HepG2 (cell line): ENCODE results near the gene VEGFA. TPM values are rescaled to one million over a fixed set of nuclear protein-coding genes. Genes with fewer than 3 reads are reported as not detected.
A peak's percentile ranks its signal among the peaks of the same experiment; 100 is the strongest.

Experiments
- ATAC-seq: fragments of 200-7000 bp; cut with Tn5 transposase; 3 replicates; pipeline ENCODE4 v1.9.1; 2020; ENCODE audit warnings: mild to moderate bottlenecking, moderate library complexity
- BruUV-seq: library from RNA; stranded (reverse); fragments of 400-500 nt; replicated peaks from 2 replicates; lab custom pipeline; 2021; lab: Mats Ljungman, UMichigan
- CTCF ChIA-PET: fragments of 300-600 bp; formaldehyde crosslinking; extraction: SDS; loops from one replicate; lab custom pipeline; 2021; ENCODE audit warnings: low total read pairs, inconsistent platforms, low intra/inter-chr PET ratio; lab: Yijun Ruan, JAX
- POLR2A ChIA-PET: fragments of 350-600 bp; sonication (Branson Sonifier 250); formaldehyde crosslinking; loops from one replicate; lab custom pipeline; 2020; ENCODE audit warnings: antibody characterized with exemption, inconsistent platforms; lab: Yijun Ruan, JAX
- DNase-seq: peaks from one replicate; pipeline ENCODE4 v3.0.0-alpha.2; 2015; ENCODE audit warnings: low spot score
- FAIRE-seq: peaks from 3 replicates; lab custom pipeline; 2011; peaks lifted over from hg19 to GRCh38; lab: Jason Lieb, UNC
- H2AFZ ChIP-seq: one replicate; pipeline ENCODE4 v1.6.1; 2011; ENCODE audit warnings: low read length, inconsistent platforms
- H3K27ac ChIP-seq: fragments of 300-600 bp; 3 replicates; pipeline ENCODE4 v1.8.0; 2011; ENCODE audit warnings: mixed run types, mild to moderate bottlenecking, mixed read lengths, low read length, inconsistent platforms; ENCODE audit not compliant: insufficient read depth; ENCODE audit errors: extremely low read length
- H3K27me3 ChIP-seq, 2 experiments: fragments of 200-600 bp in 1 of 2; 2 replicates in 1 of 2; 3 replicates in 1 of 2; pipeline versions ENCODE4 v1.6.0 to v1.8.0; 2011; ENCODE audit warnings: low read length in 2 of 2, mild to moderate bottlenecking in 2 of 2, moderate library complexity in 2 of 2, inconsistent platforms in 1 of 2; ENCODE audit not compliant: insufficient read depth in 2 of 2, control insufficient read depth in 1 of 2
- H3K36me3 ChIP-seq, 2 experiments: fragments of 200-600 bp in 1 of 2; replicated peaks in 1 of 2; 2 replicates in 1 of 2; 3 replicates in 1 of 2; pipeline versions ENCODE4 v1.5.1 to v1.8.0; 2011; ENCODE audit warnings: low read length in 2 of 2, inconsistent platforms in 1 of 2; ENCODE audit not compliant: insufficient read depth in 2 of 2, control insufficient read depth in 1 of 2
- H3K4me1 ChIP-seq: 2 replicates; pipeline ENCODE4 v1.5.1; 2012; ENCODE audit warnings: low read length, inconsistent platforms; ENCODE audit not compliant: insufficient read depth
- H3K4me2 ChIP-seq: 2 replicates; pipeline ENCODE4 v1.6.0; 2011; ENCODE audit warnings: low read depth, low read length, inconsistent platforms
- H3K4me3 ChIP-seq, 3 experiments: fragments of 200-600 bp in 1 of 3; sonication (generic), shearing (Covaris generic) in 1 of 3; replicated peaks in 1 of 3; 2 replicates each; pipeline ENCODE4 v1.5.1; 2011 to 2016; ENCODE audit warnings: low read length in 3 of 3, inconsistent platforms in 2 of 3, low read depth in 2 of 3, mild to moderate bottlenecking in 2 of 3, control low read depth in 1 of 3, mixed read lengths in 1 of 3; ENCODE audit not compliant: insufficient read depth in 1 of 3
- H3K79me2 ChIP-seq: one replicate; pipeline ENCODE4 v1.6.1; 2011; ENCODE audit warnings: low read length, inconsistent platforms; ENCODE audit not compliant: insufficient read depth
- H3K9ac ChIP-seq: 2 replicates; pipeline ENCODE4 v1.6.0; 2011; ENCODE audit warnings: mild to moderate bottlenecking, low read depth, low read length, inconsistent platforms; ENCODE audit not compliant: insufficient read depth
- H3K9me3 ChIP-seq: 2 replicates; pipeline ENCODE4 v1.5.1; 2012; ENCODE audit warnings: mild to moderate bottlenecking, low read length
- H4K20me1 ChIP-seq: 2 replicates; pipeline ENCODE4 v1.6.0; 2011; ENCODE audit warnings: inconsistent platforms, mild to moderate bottlenecking, low read length, moderate library complexity; ENCODE audit not compliant: insufficient read depth
- DMAP1 ChIP-seq: IDR thresholded peaks from 2 replicates; pipeline ENCODE4 v1.6.1; 2016
- ELF3 ChIP-seq: IDR thresholded peaks from 2 replicates; pipeline ENCODE4 v1.6.1; 2016; ENCODE audit warnings: missing genetic modification reagents, missing compliant biosample characterization
- FOXA3 ChIP-seq: IDR thresholded peaks from 2 replicates; pipeline ENCODE4 v1.6.1; 2016; ENCODE audit warnings: missing genetic modification reagents, missing compliant biosample characterization
- FOXC1 ChIP-seq: sonication (generic); formaldehyde crosslinking; IDR thresholded peaks from 2 replicates; pipeline ENCODE4 v1.8.0; 2022; ENCODE audit warnings: mild to moderate bottlenecking, missing genetic modification reagents, borderline replicate concordance
- KDM1A ChIP-seq: IDR thresholded peaks from 2 replicates; pipeline ENCODE4 v1.6.1; 2016; ENCODE audit warnings: missing compliant biosample characterization
- NFE2 ChIP-seq: sonication (generic); formaldehyde crosslinking; IDR thresholded peaks from 2 replicates; pipeline ENCODE4 v1.4.0; 2020; ENCODE audit warnings: missing genetic modification reagents
- NFRKB ChIP-seq: fragments of 450-650 bp; IDR thresholded peaks from 2 replicates; pipeline ENCODE4 v1.6.1; 2017
- NR1H2 ChIP-seq: sonication (generic); formaldehyde crosslinking; IDR thresholded peaks from 2 replicates; pipeline ENCODE4 v1.8.1; 2022; ENCODE audit warnings: low read depth, missing genetic modification reagents, borderline replicate concordance
- NR2C2 ChIP-seq: sonication (generic); formaldehyde crosslinking; IDR thresholded peaks from 2 replicates; pipeline ENCODE4 v1.4.0; 2020; ENCODE audit warnings: missing genetic modification reagents, mild to moderate bottlenecking, moderate library complexity, borderline replicate concordance
- SMAD9 ChIP-seq: sonication (generic); formaldehyde crosslinking; IDR thresholded peaks from 2 replicates; pipeline ENCODE4 v1.5.1; 2020; ENCODE audit warnings: mild to moderate bottlenecking, missing genetic modification reagents
- SMYD3 ChIP-seq: sonication (generic); formaldehyde crosslinking; IDR thresholded peaks from 2 replicates; pipeline ENCODE4 v1.8.1; 2023; ENCODE audit warnings: mild to moderate bottlenecking, missing genetic modification reagents
- SNAPC5 ChIP-seq: sonication (generic); formaldehyde crosslinking; IDR thresholded peaks from 2 replicates; pipeline ENCODE4 v1.8.1; 2023; ENCODE audit warnings: mild to moderate bottlenecking, missing genetic modification reagents, borderline replicate concordance
- THAP11 ChIP-seq: IDR thresholded peaks from 2 replicates; pipeline ENCODE4 v1.6.1; 2016; ENCODE audit warnings: missing biosample characterization, missing genetic modification reagents
- TP53 ChIP-seq: sonication (generic); formaldehyde crosslinking; conservative IDR thresholded peaks from 2 replicates; pipeline ENCODE4 v1.4.0; 2020; ENCODE audit warnings: missing genetic modification reagents
- ZKSCAN8 ChIP-seq: IDR thresholded peaks from 2 replicates; pipeline ENCODE4 v1.6.1; 2016; ENCODE audit warnings: borderline replicate concordance, missing genetic modification reagents, missing compliant biosample characterization
- ZNF275 ChIP-seq: sonication (generic); formaldehyde crosslinking; IDR thresholded peaks from 2 replicates; pipeline ENCODE4 v1.8.0; 2022; ENCODE audit warnings: missing genetic modification reagents, mild to moderate bottlenecking, inconsistent platforms, borderline replicate concordance
- ZNF432 ChIP-seq: sonication (generic); formaldehyde crosslinking; IDR thresholded peaks from 2 replicates; pipeline ENCODE4 v1.5.0; 2020; ENCODE audit warnings: missing genetic modification reagents, mild to moderate bottlenecking, borderline replicate concordance
- ZNF563 ChIP-seq: sonication (generic); formaldehyde crosslinking; IDR thresholded peaks from 2 replicates; pipeline ENCODE4 v1.8.0; 2022; ENCODE audit warnings: mild to moderate bottlenecking, moderate library complexity, missing genetic modification reagents
- ZNF747 ChIP-seq: sonication (generic); formaldehyde crosslinking; IDR thresholded peaks from 2 replicates; pipeline ENCODE4 v1.8.1; 2023; ENCODE audit warnings: missing genetic modification reagents, mild to moderate bottlenecking, borderline replicate concordance
- ZNF777 ChIP-seq: sonication (generic); formaldehyde crosslinking; IDR thresholded peaks from 2 replicates; pipeline ENCODE4 v1.4.0; 2020; ENCODE audit warnings: missing genetic modification reagents
- WGBS: methylation state at CpG from one replicate; pipeline ENCODE4 v1.1.6; 2017; ENCODE audit warnings: low lambda C conversion rate; 5-methylcytosine and 5-hydroxymethylcytosine counted together
- in situ Hi-C: cut with HindIII; loops from 2 replicates; pipeline ENCODE4 v1.10.0; 2017; ENCODE audit warnings: low pct_unique_long_range_greater_than_20kb; ENCODE audit not compliant: extremely low pct_ligation_motif_present
- intact Hi-C: fragments of 100-400 bp; cut with micrococcal nuclease; formaldehyde crosslinking; loops from one replicate; pipeline ENCODE4 v1.10.0; 2022; ENCODE audit not compliant: unreplicated experiment
- polyA plus RNA-seq, 8 experiments: library from polyadenylated mRNA; depleted of rRNA in 3 of 8; stranded (reverse) in 7 of 8; unstranded in 1 of 8; fragments of >200 nt; fragmentation: Illumina TruSeq in 4 of 8; extraction: Trizol in 4 of 8; gene quantifications; 2 replicates each; pipeline versions ENCODE4 v1.2.1 to v1.2.3, GENCODE V29; 2011 to 2016; ENCODE audit warnings: low read depth in 4 of 8, missing spikeins in 1 of 8, mixed read lengths in 1 of 8; ENCODE audit not compliant: insufficient read depth in 1 of 8
- total RNA-seq, 5 experiments: library from RNA; depleted of rRNA; stranded (reverse); fragments of >200 nt; fragmentation: Illumina TruSeq; extraction: Trizol; gene quantifications; 2 replicates each; pipeline ENCODE4 v1.2.3, GENCODE V29; 2016; ENCODE audit warnings: low read depth in 1 of 5
- TF ChIP-seq, protein P1 (sequence below): sonication (generic); formaldehyde crosslinking; IDR thresholded peaks from 2 replicates; pipeline ENCODE4 v1.5.1; 2020; ENCODE audit warnings: missing genetic modification reagents, mild to moderate bottlenecking, borderline replicate concordance

Gene VEGFA
- total and polyA plus RNA-seq, 2 of the 13 experiments (the other 11 are each of a cell fraction or from before 2014, with no cell fraction given), result 68.1 to 629 TPM

DNA sequence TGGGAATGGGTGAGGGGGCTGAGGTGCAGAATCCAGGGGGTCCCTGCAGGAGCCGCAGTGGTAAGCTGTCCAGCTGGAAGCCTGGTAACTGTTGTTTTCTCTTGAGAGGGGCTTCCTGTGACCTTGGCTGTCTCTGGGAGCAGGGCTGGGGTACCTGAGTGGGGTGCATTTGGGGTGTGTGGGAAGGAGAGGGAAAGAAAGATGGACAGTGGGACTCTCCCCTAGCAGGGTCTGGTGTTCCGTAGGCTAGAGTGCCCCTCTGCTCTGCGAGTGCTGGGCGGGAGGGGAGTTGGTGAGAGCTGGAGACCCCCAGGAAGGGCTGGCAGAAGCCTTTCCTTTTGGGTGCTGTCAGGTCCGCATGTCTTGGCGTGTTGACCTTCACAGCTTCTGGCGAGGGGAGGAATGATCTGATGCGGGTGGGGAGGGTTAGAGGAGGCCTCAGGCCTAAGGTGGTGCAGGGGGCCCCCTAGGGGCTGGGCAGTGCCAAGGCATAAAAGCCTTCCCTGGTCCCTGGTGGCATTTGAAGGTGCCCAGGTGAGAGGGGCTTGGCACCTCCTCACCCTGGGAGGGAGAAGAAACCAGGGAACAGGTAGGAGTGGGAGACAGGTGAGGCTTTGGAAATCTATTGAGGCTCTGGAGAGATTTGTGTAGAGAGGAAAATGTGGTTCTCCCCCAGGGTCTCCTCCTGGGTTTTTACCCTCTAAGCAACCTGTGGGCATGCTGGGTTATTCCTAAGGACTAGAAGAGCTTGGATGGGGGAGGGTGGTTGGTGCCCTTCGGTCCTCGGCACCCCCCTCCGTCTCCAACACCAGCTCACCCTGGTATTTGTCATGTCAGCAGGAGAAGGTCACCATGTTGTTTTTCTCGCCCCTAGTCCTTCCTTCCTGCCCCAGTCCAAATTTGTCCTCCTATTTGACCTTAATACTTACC lies 3.3 kb downstream of the VEGFA start:
- Histone ChIP-seq H3K9me3 (no peaks in the 10 kb centered on the region), H3K4me2 (peak overlapping the region; percentile 95), H2AFZ (no peak overlapping the region), H3K4me1 (peaks cover 52% of the 10 kb centered on the region), H4K20me1 (peaks cover 70% of the 10 kb centered on the region), H3K36me3 (peaks cover 25 to 48% of the 10 kb centered on the region in 2 experiments), H3K9ac (peak overlapping the region; percentile 97), H3K27ac (peak overlapping the region; percentile 86), H3K79me2 (peaks cover 78% of the 10 kb centered on the region), H3K27me3 (no peaks in the 10 kb centered on the region; a peak in 1 of 5 replicates), H3K4me3 (peak overlapping the region; percentile 90 to 98 (median 95))
- DNase-seq, result peak; percentile 64
- ATAC-seq, result peak; percentile 11
- peak; percentile 84 for FAIRE-seq
- 18% methylated on average over 8 of the region's 12 CpGs for WGBS
- POLR2A ChIA-PET, result interaction anchor here (0.9 to 4.0 kb wide), 16 partner anchors 10 to 321 kb away, joined by 3 to 66 read pairs (median 4); no protein-coding TSS in a partner anchor
- CTCF ChIA-PET, result interaction anchor here (0.6 to 3.2 kb wide), 5 partner anchors 44 to 306 kb away, joined by 3 to 20 read pairs (median 7); no protein-coding TSS in a partner anchor
- BruUV-seq, result no TSS peak
- intact Hi-C loops (loop anchor here (1.0 to 5.0 kb wide), 3 partner anchors 50 to 178 kb away; no protein-coding TSS in a partner anchor), in situ Hi-C loops (loop anchor here (5.0 kb wide), 3 partner anchors 34 to 304 kb away; no protein-coding TSS in a partner anchor)
- TF ChIP-seq FOXA3 (CRISPR knock-in tag), result peak; percentile 43; the same call in 1 of the 2 replicates
- TF ChIP-seq ZNF777 (CRISPR knock-in tag), result no peak
- 0 out of 2 replicates have a peak, but pooled peaks have one; percentile 20 for TF ChIP-seq FOXC1
- TF ChIP-seq, protein P1, sequence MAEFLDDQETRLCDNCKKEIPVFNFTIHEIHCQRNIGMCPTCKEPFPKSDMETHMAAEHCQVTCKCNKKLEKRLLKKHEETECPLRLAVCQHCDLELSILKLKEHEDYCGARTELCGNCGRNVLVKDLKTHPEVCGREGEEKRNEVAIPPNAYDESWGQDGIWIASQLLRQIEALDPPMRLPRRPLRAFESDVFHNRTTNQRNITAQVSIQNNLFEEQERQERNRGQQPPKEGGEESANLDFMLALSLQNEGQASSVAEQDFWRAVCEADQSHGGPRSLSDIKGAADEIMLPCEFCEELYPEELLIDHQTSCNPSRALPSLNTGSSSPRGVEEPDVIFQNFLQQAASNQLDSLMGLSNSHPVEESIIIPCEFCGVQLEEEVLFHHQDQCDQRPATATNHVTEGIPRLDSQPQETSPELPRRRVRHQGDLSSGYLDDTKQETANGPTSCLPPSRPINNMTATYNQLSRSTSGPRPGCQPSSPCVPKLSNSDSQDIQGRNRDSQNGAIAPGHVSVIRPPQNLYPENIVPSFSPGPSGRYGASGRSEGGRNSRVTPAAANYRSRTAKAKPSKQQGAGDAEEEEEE (CRISPR knock-in tag), result no peak
- TF ChIP-seq ZNF747 (CRISPR knock-in tag), result no peak
- TF ChIP-seq SNAPC5 (CRISPR knock-in tag), result no peak
- no peak for TF ChIP-seq NFRKB
- no peak for TF ChIP-seq NFE2 (CRISPR knock-in tag)
- no peak for TF ChIP-seq SMYD3
- TF ChIP-seq NR1H2 (CRISPR knock-in tag), result no peak
- TF ChIP-seq ZNF275 (CRISPR knock-in tag), result no peak
- peak; percentile 10; the same call in 1 of the 2 replicates for TF ChIP-seq ELF3
- TF ChIP-seq TP53 (CRISPR knock-in tag), result no peak
- no peak for TF ChIP-seq ZNF432 (CRISPR knock-in tag)
- TF ChIP-seq ZNF563 (CRISPR knock-in tag), result peak; percentile 51
- peak; percentile 45 for TF ChIP-seq DMAP1 (CRISPR knock-in tag)
- 0 out of 2 replicates have a peak, but pooled peaks have one; percentile 66 for TF ChIP-seq SMAD9 (CRISPR knock-in tag)
- TF ChIP-seq NR2C2, result no peak
- no peak for TF ChIP-seq KDM1A (CRISPR knock-in tag)
- no peak for TF ChIP-seq THAP11
- TF ChIP-seq ZKSCAN8 (CRISPR knock-in tag), result peak; percentile 33; the same call in 1 of the 2 replicates
